ENCODE data around the gene SCUBE1.
A peak's percentile ranks its signal among the peaks of the same experiment; 100 is the strongest.

Gene SCUBE1

GRCh38 chr22:43275545-43276317 lies 67.4 kb downstream of the SCUBE1 start:
- no peak for DNase-seq

GRCh38 chr22:43274595-43275240 lies 68.5 kb downstream of the SCUBE1 start:
- no peak for DNase-seq

GRCh38 chr22:43273902-43274484 lies 69.2 kb downstream of the SCUBE1 start:
- peak; percentile 37 for DNase-seq

GRCh38 chr22:43272869-43273318 lies 70.3 kb downstream of the SCUBE1 start:
- no peak for DNase-seq

- no peak for DNase-seq
These were observed 70.9 kb downstream of the SCUBE1 start for GRCh38 chr22:43272301-43272700.

- no peak for DNase-seq
These were observed 72.2 kb downstream of the SCUBE1 start for GRCh38 chr22:43270949-43271348.

GRCh38 chr22:43270314-43270908 lies 72.8 kb downstream of the SCUBE1 start:
- no peak for DNase-seq

- no peak for DNase-seq
These were observed 73.5 kb downstream of the SCUBE1 start for GRCh38 chr22:43269646-43270045.

GRCh38 chr22:43269246-43269645 lies 73.9 kb downstream of the SCUBE1 start:
- DNase-seq: no peak

- DNase-seq: no peak
These were observed 75.1 kb downstream of the SCUBE1 start for GRCh38 chr22:43267981-43268660.

GRCh38 chr22:43267332-43267980 lies 75.7 kb downstream of the SCUBE1 start:
- no peak for DNase-seq

GRCh38 chr22:43266076-43266475 lies 77.1 kb downstream of the SCUBE1 start:
- DNase-seq: no peak

- peak; percentile 77 for DNase-seq
These were observed 79.3 kb downstream of the SCUBE1 start for GRCh38 chr22:43263645-43264514.

- DNase-seq: peak; percentile 35
These were observed 80.1 kb downstream of the SCUBE1 start for GRCh38 chr22:43262990-43263644.

- no peak for DNase-seq
These were observed 82.6 kb downstream of the SCUBE1 start for GRCh38 chr22:43260331-43261231.

- no peak for DNase-seq
These were observed 85.2 kb downstream of the SCUBE1 start for GRCh38 chr22:43257961-43258360.

- no peak for DNase-seq
These were observed 85.6 kb downstream of the SCUBE1 start for GRCh38 chr22:43257549-43257948.

GRCh38 chr22:43256976-43257545 lies 86.1 kb downstream of the SCUBE1 start:
- DNase-seq: no peak

GRCh38 chr22:43256569-43256968 lies 86.6 kb downstream of the SCUBE1 start:
- DNase-seq: no peak
